Caco-2 (cell line): ENCODE results near the gene BDKRB2. TPM values are rescaled to one million over a fixed set of nuclear protein-coding genes. Genes with fewer than 3 reads are reported as not detected.

Source experiments
- BruUV-seq: library from RNA; stranded (reverse); fragments of 400-500 nt; replicated peaks from 2 replicates; lab custom pipeline; 2021; lab: Mats Ljungman, UMichigan
- CTCF ChIA-PET: fragments of 300-600 bp; sonication (Branson Sonifier 250); formaldehyde crosslinking; loops from one replicate; lab custom pipeline; 2022; ENCODE audit warnings: antibody characterized with exemption; lab: Charles Lee
- POLR2A ChIA-PET: fragments of 300-600 bp; sonication (Branson Sonifier 250); formaldehyde crosslinking; loops from one replicate; lab custom pipeline; 2022; ENCODE audit warnings: antibody characterized with exemption; lab: Charles Lee
- DNase-seq, 2 experiments: peaks; one replicate each; pipeline versions ENCODE4 v3.0.0 to v3.0.0-alpha.2; 2020 to 2022
- H3K27me3 ChIP-seq: replicated peaks from 2 replicates; pipeline ENCODE4 v1.6.0; 2011; ENCODE audit warnings: low read length; ENCODE audit not compliant: control insufficient read depth, insufficient read depth
- H3K36me3 ChIP-seq: 2 replicates; pipeline ENCODE4 v1.5.1; 2011; ENCODE audit warnings: low read length; ENCODE audit not compliant: control insufficient read depth, insufficient read depth
- H3K4me1 ChIP-seq: fragments of 250-450 bp; sonication (Bioruptor Pico); 2 replicates; pipeline ENCODE4 v1.5.1; 2020; ENCODE audit warnings: mild to moderate bottlenecking
- H3K4me3 ChIP-seq: 2 replicates; pipeline ENCODE4 v1.5.1; 2011; ENCODE audit warnings: low read depth, mild to moderate bottlenecking, control low read depth, low read length
- H3K9me3 ChIP-seq: fragments of 250-450 bp; sonication (Bioruptor Pico); 2 replicates; pipeline ENCODE4 v1.5.1; 2020; ENCODE audit warnings: mild to moderate bottlenecking, moderate library complexity
- H3K27ac Mint-ChIP-seq: one replicate; pipeline ENCODE4 v1.8.0; 2022; ENCODE audit warnings: mixed read lengths; ENCODE audit not compliant: unreplicated experiment
- H3K27me3 Mint-ChIP-seq: one replicate; pipeline ENCODE4 v1.8.0; 2022; ENCODE audit warnings: mixed read lengths; ENCODE audit not compliant: insufficient read depth, unreplicated experiment
- H3K36me3 Mint-ChIP-seq: one replicate; pipeline ENCODE4 v1.8.0; 2022; ENCODE audit warnings: mild to moderate bottlenecking, mixed read lengths; ENCODE audit not compliant: insufficient read depth, unreplicated experiment
- H3K4me1 Mint-ChIP-seq: one replicate; pipeline ENCODE4 v1.8.0; 2022; ENCODE audit warnings: low read depth, mixed read lengths; ENCODE audit not compliant: unreplicated experiment
- H3K4me3 Mint-ChIP-seq: one replicate; pipeline ENCODE4 v1.8.0; 2022; ENCODE audit warnings: mild to moderate bottlenecking, moderate library complexity, mixed read lengths; ENCODE audit not compliant: unreplicated experiment
- H3K9me3 Mint-ChIP-seq: one replicate; pipeline ENCODE4 v1.8.0; 2022; ENCODE audit warnings: mixed read lengths; ENCODE audit not compliant: unreplicated experiment
- CTCF ChIP-seq, 2 experiments: fragments of 200-600 bp in 1 of 2; IDR thresholded peaks; 1 replicate in 1 of 2; 2 replicates in 1 of 2; pipeline versions ENCODE4 v1.5.1 to v1.8.0; 2011 to 2022; ENCODE audit warnings: antibody characterized with exemption in 1 of 2, control low read depth in 1 of 2, inconsistent platforms in 1 of 2, low read depth in 1 of 2, low read length in 1 of 2, mild to moderate bottlenecking in 1 of 2, moderate library complexity in 1 of 2; ENCODE audit not compliant: insufficient read depth in 1 of 2, severe bottlenecking in 1 of 2, unreplicated experiment in 1 of 2
- intact Hi-C: fragments of 100-400 bp; cut with micrococcal nuclease; formaldehyde crosslinking; loops from one replicate; pipeline ENCODE4 v1.10.0; 2022; ENCODE audit not compliant: unreplicated experiment
- total RNA-seq: library from RNA; stranded (reverse); gene quantifications from 2 replicates; pipeline ENCODE4 v1.2.3, GENCODE V29; 2022

The BDKRB2 gene
- total RNA-seq, 1 experiment from 2014 or later, result 2.0 TPM

GRCh38 chr14:96180043-96180874, 24.4 kb upstream of the BDKRB2 start:
- POLR2A ChIA-PET, result no interaction called here
- BruUV-seq, result no TSS peak

GRCh38 chr14:96181186-96182056, 23.2 kb upstream of the BDKRB2 start:
- no peak for TF ChIP-seq CTCF (IDR thresholded peaks at IDR 0.05; ENCODE audit: insufficient read depth in 1 of 2, low read depth in 1 of 2, low read length in 1 of 2, severe bottlenecking in 1 of 2, unreplicated experiment in 1 of 2)
- no peak overlapping the region for H3K27ac Mint-ChIP-seq
- CTCF ChIA-PET, result no interaction called here
- H3K4me3 Mint-ChIP-seq, result no peak overlapping the region
- POLR2A ChIA-PET, result no interaction called here
- intact Hi-C loops, result no loop called here
- no peaks in the 10 kb centered on the region for H3K4me1 Mint-ChIP-seq
- no peaks in the 10 kb centered on the region for H3K27me3 Mint-ChIP-seq
- H3K4me1 ChIP-seq, result no peaks in the 10 kb centered on the region
- DNase-seq, result no peak
- no TSS peak for BruUV-seq
- H3K9me3 Mint-ChIP-seq, result no peaks in the 10 kb centered on the region
- no peaks in the 10 kb centered on the region for H3K36me3 Mint-ChIP-seq
- no peaks in the 10 kb centered on the region for H3K36me3 ChIP-seq
- no peak overlapping the region for H3K4me3 ChIP-seq
- no peaks in the 10 kb centered on the region for H3K9me3 ChIP-seq
- H3K27me3 ChIP-seq, result no peaks in the 10 kb centered on the region

More at GRCh38 chr14:96180043-96180874, 24.4 kb upstream of the BDKRB2 start:
- no peak overlapping the region for H3K4me3 Mint-ChIP-seq
- H3K36me3 Mint-ChIP-seq, result no peaks in the 10 kb centered on the region
- H3K36me3 ChIP-seq, result no peaks in the 10 kb centered on the region
- no peak for DNase-seq
- H3K9me3 ChIP-seq, result no peaks in the 10 kb centered on the region
- no peak for TF ChIP-seq CTCF (IDR thresholded peaks at IDR 0.05; ENCODE audit: insufficient read depth in 1 of 2, low read depth in 1 of 2, low read length in 1 of 2, severe bottlenecking in 1 of 2, unreplicated experiment in 1 of 2)
- H3K27ac Mint-ChIP-seq, result no peak overlapping the region
- intact Hi-C loops, result no loop called here
- H3K27me3 Mint-ChIP-seq, result no peaks in the 10 kb centered on the region
- no peak overlapping the region for H3K4me3 ChIP-seq
- H3K27me3 ChIP-seq, result no peaks in the 10 kb centered on the region
- no peaks in the 10 kb centered on the region for H3K4me1 ChIP-seq
- H3K9me3 Mint-ChIP-seq, result peaks cover 2% of the 10 kb centered on the region
- CTCF ChIA-PET, result no interaction called here
- H3K4me1 Mint-ChIP-seq, result no peaks in the 10 kb centered on the region

- H3K27ac Mint-ChIP-seq, result no peak overlapping the region
Observed at GRCh38 chr14:96182546-96182945, 22.1 kb upstream of the BDKRB2 start.

More at GRCh38 chr14:96182546-96182945, 22.1 kb upstream of the BDKRB2 start:
- H3K9me3 Mint-ChIP-seq, result no peaks in the 10 kb centered on the region
- CTCF ChIA-PET, result no interaction called here
- TF ChIP-seq CTCF (IDR thresholded peaks at IDR 0.05; ENCODE audit: insufficient read depth in 1 of 2, low read depth in 1 of 2, low read length in 1 of 2, severe bottlenecking in 1 of 2, unreplicated experiment in 1 of 2), result no peak
- no peak overlapping the region for H3K4me3 Mint-ChIP-seq
- Histone ChIP-seq H3K4me3 (no peak overlapping the region), H3K27me3 (no peaks in the 10 kb centered on the region), H3K36me3 (no peaks in the 10 kb centered on the region), H3K9me3 (no peaks in the 10 kb centered on the region), H3K4me1 (no peaks in the 10 kb centered on the region)
- H3K27me3 Mint-ChIP-seq, result no peaks in the 10 kb centered on the region
- H3K36me3 Mint-ChIP-seq, result no peaks in the 10 kb centered on the region
- intact Hi-C loops, result no loop called here
- no TSS peak for BruUV-seq
- DNase-seq, result no peak
- H3K4me1 Mint-ChIP-seq, result no peaks in the 10 kb centered on the region
- POLR2A ChIA-PET, result no interaction called here
